Fibroblast of peridontal ligament (primary cell): ENCODE measurements around the gene TRPV4.

Experiments
- DNase-seq: peaks from one replicate; pipeline ENCODE4 v3.0.0-alpha.2; 2010; ENCODE audit errors: extremely low read depth

Gene TRPV4

GRCh38 chr12:109827566-109828550 lies 5.3 kb downstream of the TRPV4 start:
- no peak for DNase-seq

GRCh38 chr12:109827080-109827479 lies 6.1 kb downstream of the TRPV4 start:
- no peak for DNase-seq

GRCh38 chr12:109824731-109825130 lies 8.5 kb downstream of the TRPV4 start:
- DNase-seq: no peak

GRCh38 chr12:109822951-109823411 lies 10.2 kb downstream of the TRPV4 start:
- DNase-seq: no peak

GRCh38 chr12:109822416-109822815 lies 10.8 kb downstream of the TRPV4 start:
- no peak for DNase-seq

- no peak for DNase-seq
Measured at GRCh38 chr12:109821968-109822367, 11.2 kb downstream of the TRPV4 start.

- no peak for DNase-seq
Measured at GRCh38 chr12:109820816-109821381, 12.3 kb downstream of the TRPV4 start.

- peak; percentile 83 for DNase-seq
Measured at GRCh38 chr12:109818905-109819500, 14.2 kb downstream of the TRPV4 start.

GRCh38 chr12:109818253-109818652 lies 14.9 kb downstream of the TRPV4 start:
- no peak for DNase-seq

GRCh38 chr12:109817627-109818231 lies 15.5 kb downstream of the TRPV4 start:
- DNase-seq: no peak

- no peak for DNase-seq
Measured at GRCh38 chr12:109816870-109817269, 16.3 kb downstream of the TRPV4 start.

- DNase-seq: no peak
Measured at GRCh38 chr12:109815757-109816617, 17.2 kb downstream of the TRPV4 start.

- no peak for DNase-seq
Measured at GRCh38 chr12:109815225-109815624, 18.0 kb downstream of the TRPV4 start.

GRCh38 chr12:109814600-109815150 lies 18.5 kb downstream of the TRPV4 start:
- no peak for DNase-seq

GRCh38 chr12:109813810-109814416 lies 19.3 kb downstream of the TRPV4 start:
- no peak for DNase-seq

GRCh38 chr12:109811624-109811995 lies 21.6 kb downstream of the TRPV4 start:
- no peak for DNase-seq

GRCh38 chr12:109810954-109811623 lies 22.1 kb downstream of the TRPV4 start:
- no peak for DNase-seq

GRCh38 chr12:109808876-109809646 lies 24.1 kb downstream of the TRPV4 start:
- DNase-seq: no peak

GRCh38 chr12:109807954-109808643 lies 25.1 kb downstream of the TRPV4 start:
- DNase-seq: no peak
